Osteoblast (primary cell): ENCODE measurements around the gene P2RX5. TPM values are rescaled to one million over a fixed set of nuclear protein-coding genes. Genes with fewer than 3 reads are reported as not detected.
"Not testable (repeated sequence)": the region's sequence is repeated elsewhere in the genome, so short reads cannot be mapped to it uniquely, and the experiment has no call there.

Experiments
- DNase-seq: peaks from one replicate; pipeline ENCODE4 v3.0.0; 2011; ENCODE audit warnings: low spot score, mixed read lengths; ENCODE audit not compliant: insufficient read length; ENCODE audit errors: missing footprints
- H2AFZ ChIP-seq: 2 replicates; pipeline ENCODE4 v1.6.0; 2011; ENCODE audit warnings: mild to moderate bottlenecking, low read length
- H3K27ac ChIP-seq: 2 replicates; pipeline ENCODE4 v1.5.1; 2011; ENCODE audit warnings: mild to moderate bottlenecking, low read depth, low read length, moderate library complexity
- H3K27me3 ChIP-seq: 2 replicates; pipeline ENCODE4 v1.6.0; 2012; ENCODE audit warnings: mild to moderate bottlenecking, control low read depth, inconsistent platforms, low read length, moderate library complexity; ENCODE audit not compliant: insufficient read depth
- H3K36me3 ChIP-seq: 2 replicates; pipeline ENCODE4 v1.5.1; 2011; ENCODE audit warnings: mild to moderate bottlenecking, low read length, control low read depth, moderate library complexity; ENCODE audit not compliant: insufficient read depth
- H3K4me1 ChIP-seq: 2 replicates; pipeline ENCODE4 v1.5.1; 2011; ENCODE audit warnings: mild to moderate bottlenecking, low read length, control low read depth, moderate library complexity; ENCODE audit not compliant: insufficient read depth
- H3K4me2 ChIP-seq: 2 replicates; pipeline ENCODE4 v1.6.0; 2011; ENCODE audit warnings: mild to moderate bottlenecking, low read length; ENCODE audit not compliant: insufficient read depth
- H3K4me3 ChIP-seq: fragments of 200-600 bp; sonication (generic); 3 replicates; pipeline ENCODE4 v1.5.1; 2012; ENCODE audit warnings: mild to moderate bottlenecking, low read length, inconsistent platforms; ENCODE audit not compliant: insufficient read depth
- H3K79me2 ChIP-seq: 2 replicates; pipeline ENCODE4 v1.6.0; 2012; ENCODE audit warnings: mild to moderate bottlenecking, low read length, control low read depth, inconsistent platforms; ENCODE audit not compliant: insufficient read depth
- H3K9me3 ChIP-seq: 2 replicates; pipeline ENCODE4 v1.5.1; 2011; ENCODE audit warnings: low read depth, low read length, control low read depth
- H4K20me1 ChIP-seq: 2 replicates; pipeline ENCODE4 v1.6.0; 2012; ENCODE audit warnings: mild to moderate bottlenecking, low read length, control low read depth; ENCODE audit not compliant: insufficient read depth
- total RNA-seq: library from RNA; depleted of rRNA; stranded (reverse); fragments of >200 nt; gene quantifications from 2 replicates; pipeline ENCODE4 v1.2.3, GENCODE V29; 2012
- TF ChIP-seq, protein P1 (sequence below): IDR thresholded peaks from 2 replicates; pipeline ENCODE4 v1.5.1; 2011; ENCODE audit warnings: mild to moderate bottlenecking, low read depth, low read length, moderate library complexity; ENCODE audit errors: extremely low read depth

P2RX5 gene
- total RNA-seq, 1 donor, result 0.36 TPM

GRCh38 chr17:3732210-3732621 is 36.3 kb upstream of the P2RX5 start:
- Histone ChIP-seq H3K27me3 (no peaks in the 10 kb centered on the region), H3K27ac (no peak overlapping the region), H3K9me3 (no peaks in the 10 kb centered on the region), H2AFZ (peak overlapping the region; percentile 75), H4K20me1 (no peaks in the 10 kb centered on the region), H3K79me2 (peaks cover 3% of the 10 kb centered on the region), H3K4me2 (peak overlapping the region; percentile 39), H3K4me1 (peaks cover 16% of the 10 kb centered on the region), H3K4me3 (peak overlapping the region; percentile 35), H3K36me3 (peaks cover 3% of the 10 kb centered on the region)
- TF ChIP-seq, protein P1, sequence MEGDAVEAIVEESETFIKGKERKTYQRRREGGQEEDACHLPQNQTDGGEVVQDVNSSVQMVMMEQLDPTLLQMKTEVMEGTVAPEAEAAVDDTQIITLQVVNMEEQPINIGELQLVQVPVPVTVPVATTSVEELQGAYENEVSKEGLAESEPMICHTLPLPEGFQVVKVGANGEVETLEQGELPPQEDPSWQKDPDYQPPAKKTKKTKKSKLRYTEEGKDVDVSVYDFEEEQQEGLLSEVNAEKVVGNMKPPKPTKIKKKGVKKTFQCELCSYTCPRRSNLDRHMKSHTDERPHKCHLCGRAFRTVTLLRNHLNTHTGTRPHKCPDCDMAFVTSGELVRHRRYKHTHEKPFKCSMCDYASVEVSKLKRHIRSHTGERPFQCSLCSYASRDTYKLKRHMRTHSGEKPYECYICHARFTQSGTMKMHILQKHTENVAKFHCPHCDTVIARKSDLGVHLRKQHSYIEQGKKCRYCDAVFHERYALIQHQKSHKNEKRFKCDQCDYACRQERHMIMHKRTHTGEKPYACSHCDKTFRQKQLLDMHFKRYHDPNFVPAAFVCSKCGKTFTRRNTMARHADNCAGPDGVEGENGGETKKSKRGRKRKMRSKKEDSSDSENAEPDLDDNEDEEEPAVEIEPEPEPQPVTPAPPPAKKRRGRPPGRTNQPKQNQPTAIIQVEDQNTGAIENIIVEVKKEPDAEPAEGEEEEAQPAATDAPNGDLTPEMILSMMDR, result no peak
- DNase-seq, result peak; percentile 78

DNA sequence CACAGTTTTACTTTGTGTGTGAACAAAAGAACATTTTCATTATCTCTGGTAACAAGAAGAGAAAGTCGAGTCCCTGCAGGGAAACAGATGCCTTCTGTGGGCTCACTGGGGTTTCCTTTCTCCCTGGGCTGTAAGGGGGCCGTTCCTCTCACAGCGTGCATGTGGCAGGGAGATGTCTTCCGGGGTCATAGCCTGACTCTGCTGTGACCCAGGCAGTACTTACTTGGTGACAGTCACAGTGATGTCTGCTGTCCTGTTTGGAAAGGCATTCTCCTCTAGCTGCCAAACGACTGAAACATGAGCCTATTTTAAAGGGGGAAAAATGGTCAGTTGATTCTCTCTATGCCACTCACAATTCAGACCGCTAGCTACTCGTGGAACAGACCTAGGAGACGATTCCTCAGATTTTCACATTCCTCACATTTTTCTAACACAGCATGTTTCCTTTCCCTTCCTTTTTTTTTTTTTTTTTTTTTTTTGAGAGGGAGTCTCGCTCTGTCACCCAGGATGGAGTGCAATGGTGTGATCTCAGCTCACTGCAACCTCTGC is 35.0 kb upstream of the P2RX5 start:
- Histone ChIP-seq H3K27me3 (no peaks in the 10 kb centered on the region), H3K9me3 (no peaks in the 10 kb centered on the region), H3K4me2 (peak overlapping the region; percentile 74), H3K36me3 (peaks cover 3% of the 10 kb centered on the region), H3K27ac (peak overlapping the region; percentile 70), H3K79me2 (peaks cover 12% of the 10 kb centered on the region), H3K4me3 (peak overlapping the region; percentile 12), H4K20me1 (no peaks in the 10 kb centered on the region), H2AFZ (peak overlapping the region; percentile 85), H3K4me1 (peaks cover 19% of the 10 kb centered on the region)
- TF ChIP-seq, protein P1, result no peak
- peak; percentile 44 for DNase-seq

DNA sequence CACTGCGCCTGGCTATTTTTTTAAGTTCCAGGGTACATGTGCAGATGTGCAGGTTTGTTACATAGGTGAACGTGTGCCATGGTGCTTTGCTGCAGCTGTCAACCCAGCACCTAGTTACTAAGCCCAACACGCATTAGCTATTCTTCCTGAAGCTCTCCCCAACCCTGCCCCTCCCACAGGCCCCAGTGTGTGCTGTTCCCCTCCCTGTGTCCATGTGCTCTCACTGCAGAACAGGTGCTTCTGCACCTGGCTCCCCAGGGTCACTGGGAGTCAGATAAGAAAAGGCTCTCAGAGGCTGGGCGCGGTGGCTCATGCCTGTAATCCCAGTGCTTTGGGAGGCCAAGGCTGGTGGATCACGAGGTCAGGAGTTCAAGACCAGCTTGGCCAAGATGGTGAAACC is 33.9 kb upstream of the P2RX5 start:
- no peak overlapping the region for H2AFZ ChIP-seq
- DNase-seq, result no peak
- H3K4me2 ChIP-seq, result no peak overlapping the region
- H3K4me1 ChIP-seq, result peaks cover 19% of the 10 kb centered on the region
- TF ChIP-seq, protein P1, result no peak
- H3K4me3 ChIP-seq, result no peak overlapping the region
- no peaks in the 10 kb centered on the region for H3K9me3 ChIP-seq
- no peak overlapping the region for H3K27ac ChIP-seq
- peaks cover 3% of the 10 kb centered on the region for H3K36me3 ChIP-seq
- peaks cover 23% of the 10 kb centered on the region for H3K79me2 ChIP-seq
- no peaks in the 10 kb centered on the region for H3K27me3 ChIP-seq
- H4K20me1 ChIP-seq, result no peaks in the 10 kb centered on the region

DNA sequence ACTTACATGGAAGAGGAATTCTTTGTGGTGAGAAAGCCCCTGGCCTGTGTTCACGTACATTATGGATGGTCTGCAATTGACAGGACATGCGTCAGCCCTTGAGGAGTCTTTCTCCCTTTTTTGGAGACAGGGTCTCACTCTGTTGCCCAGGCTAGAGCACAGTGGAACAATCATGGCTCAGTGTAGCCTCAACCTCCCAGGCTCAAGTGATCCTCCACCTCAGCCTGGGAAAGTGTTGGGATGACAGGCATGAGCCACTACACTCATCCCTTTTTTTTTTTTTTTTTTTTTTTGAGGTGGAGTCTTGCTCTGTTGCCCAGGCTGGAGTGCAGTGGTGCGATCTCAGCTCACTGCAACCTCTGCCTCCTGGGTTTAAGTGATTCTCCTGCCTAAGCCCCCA is 32.1 kb upstream of the P2RX5 start:
- not testable (repeated sequence) for H3K4me2 ChIP-seq, H3K27me3 ChIP-seq, H3K27ac ChIP-seq, H4K20me1 ChIP-seq, H3K4me3 ChIP-seq, H3K9me3 ChIP-seq, DNase-seq, H3K36me3 ChIP-seq, H2AFZ ChIP-seq
- H3K4me1 ChIP-seq, result peaks cover 27% of the 10 kb centered on the region
- H3K79me2 ChIP-seq, result peaks cover 39% of the 10 kb centered on the region
